Renal cortical epithelial cell (primary cell): ENCODE data around the gene TRMT2B. TPM values are rescaled to one million over a fixed set of nuclear protein-coding genes. Genes with fewer than 3 reads are reported as not detected.
"Not testable (repeated sequence)": the region's sequence is repeated elsewhere in the genome, so short reads cannot be mapped to it uniquely, and the experiment has no call there.

Experiments
- DNase-seq: peaks from one replicate; pipeline ENCODE4 v3.0.0-alpha.2; 2011; ENCODE audit warnings: low read depth
- total RNA-seq: library from RNA; depleted of rRNA; stranded (reverse); fragments of >200 nt; gene quantifications from 2 replicates; pipeline ENCODE4 v1.2.3, GENCODE V29; 2014

TRMT2B gene
- total RNA-seq, 1 donor from 2014 or later = 17.8 TPM

- DNase-seq = no peak
Measured at GRCh38 chrX:101009090-101009489, 42.8 kb downstream of the TRMT2B start.

- no peak for DNase-seq
Measured at GRCh38 chrX:100999451-100999850, 52.5 kb downstream of the TRMT2B start.

- peak; percentile 91 for DNase-seq
Measured at GRCh38 chrX:100995469-100995868, 56.4 kb downstream of the TRMT2B start.

GRCh38 chrX:100994352-100995281 is 57.3 kb downstream of the TRMT2B start:
- peak; percentile 90 for DNase-seq

- no peak for DNase-seq
Measured at GRCh38 chrX:100990139-100990538, 61.8 kb downstream of the TRMT2B start.

- no peak for DNase-seq
Measured at GRCh38 chrX:100984818-100985217, 67.1 kb downstream of the TRMT2B start.

GRCh38 chrX:100981498-100981845 is 70.4 kb downstream of the TRMT2B start:
- DNase-seq = not testable (repeated sequence)

- peak; percentile 90 for DNase-seq
Measured at GRCh38 chrX:100980608-100981497, 71.1 kb downstream of the TRMT2B start.

- DNase-seq = peak; percentile 69
Measured at GRCh38 chrX:100979881-100980607, 71.9 kb downstream of the TRMT2B start.

GRCh38 chrX:100976211-100976610 is 75.7 kb downstream of the TRMT2B start:
- DNase-seq = no peak

GRCh38 chrX:100975212-100975611 is 76.7 kb downstream of the TRMT2B start:
- no peak for DNase-seq

GRCh38 chrX:100973411-100973810 is 78.5 kb downstream of the TRMT2B start:
- DNase-seq = no peak

GRCh38 chrX:100969936-100970335 is 82.0 kb downstream of the TRMT2B start:
- no peak for DNase-seq

GRCh38 chrX:100969408-100969807 is 82.5 kb downstream of the TRMT2B start, which contains the start of gene ARL13A:
Gene ARL13A, plus strand, starts transcription at chrX:100969708. Its CDS starts 3,982 bp downstream, at chrX:100973690.
- DNase-seq = no peak

GRCh38 chrX:100964362-100964761 is 87.5 kb downstream of the TRMT2B start:
- DNase-seq = no peak

GRCh38 chrX:100962811-100963210 is 89.1 kb downstream of the TRMT2B start:
- no peak for DNase-seq

Other genes with a start within 250 kb of the TRMT2B start
- 22.7 and 22.9 TPM in 2 replicates for gene CSTF2, start 231.7 kb downstream of the TRMT2B start, total RNA-seq
- not detected in 2 replicates for gene NOX1, start 177.8 kb downstream of the TRMT2B start, total RNA-seq
- gene XKRX, start 123.2 kb downstream of the TRMT2B start, total RNA-seq = 0.17 and 0.30 TPM in 2 replicates
- gene ARL13A, start 82.4 kb downstream of the TRMT2B start, total RNA-seq = not detected in 2 replicates
- 0.30 TPM in 1 of 2 replicates, not detected in the other for gene TMEM35A, start 26.8 kb upstream of the TRMT2B start, total RNA-seq
- 1.2 and 14.6 TPM in 2 replicates for gene CENPI, start 46.1 kb upstream of the TRMT2B start, total RNA-seq
- gene DRP2, start 167.7 kb upstream of the TRMT2B start, total RNA-seq = 0.05 TPM in 1 of 2 replicates, not detected in the other
- 0.10 TPM in 1 of 2 replicates, not detected in the other for gene TAF7L, start 239.2 kb upstream of the TRMT2B start, total RNA-seq